SU-DHL-6 (cell line): ENCODE data around the gene ESRP2.

ENCODE experiments used
- CTCF ChIP-seq: fragments of 200-600 bp; sonication (generic); IDR thresholded peaks from one replicate; pipeline ENCODE4 v1.5.1; 2017; ENCODE audit warnings: antibody characterized with exemption, mild to moderate bottlenecking, low read length, moderate library complexity; ENCODE audit not compliant: insufficient read depth, poor library complexity, severe bottlenecking
- EZH2phosphoT487 ChIP-seq: fragments of 200-600 bp; sonication (generic), shearing (Covaris generic); conservative IDR thresholded peaks from 2 replicates; pipeline ENCODE4 v1.6.1; 2018; ENCODE audit warnings: mild to moderate bottlenecking, antibody characterized with exemption, low read length, moderate library complexity, mixed read lengths

- TF ChIP-seq CTCF (no peak), EZH2phosphoT487 (no peak)
These were observed 47.4 kb upstream of the ESRP2 start for GRCh38 chr16:68283346-68283745.
